H9 (cell line): ENCODE results near the gene VEGFB. TPM values are rescaled to one million over a fixed set of nuclear protein-coding genes. Genes with fewer than 3 reads are reported as not detected.
A peak's percentile ranks its signal among the peaks of the same experiment; 100 is the strongest.

Source experiments
- DNase-seq: peaks from one replicate; pipeline ENCODE4 v3.0.0-alpha.2; 2017
- H2AFZ ChIP-seq: one replicate; pipeline ENCODE4 v1.6.1; 2013; ENCODE audit warnings: mild to moderate bottlenecking, low read length, control low read depth, moderate library complexity
- H2AK5ac ChIP-seq: 2 replicates; pipeline ENCODE4 v1.6.1; 2013; ENCODE audit warnings: low read length, control low read depth, mixed read lengths; ENCODE audit not compliant: insufficient read length
- H2BK120ac ChIP-seq: one replicate; pipeline ENCODE4 v1.6.1; 2013; ENCODE audit warnings: low read depth, mild to moderate bottlenecking, low read length, control low read depth, inconsistent platforms; ENCODE audit not compliant: poor library complexity, severe bottlenecking
- H2BK12ac ChIP-seq: 2 replicates; pipeline ENCODE4 v1.6.1; 2013; ENCODE audit warnings: low read length, control low read depth, mixed read lengths, low read depth; ENCODE audit not compliant: insufficient read length
- H2BK15ac ChIP-seq: 2 replicates; pipeline ENCODE4 v1.6.1; 2013; ENCODE audit warnings: low read depth, low read length, control low read depth
- H2BK20ac ChIP-seq: one replicate; pipeline ENCODE4 v1.6.1; 2013; ENCODE audit warnings: low read depth, mild to moderate bottlenecking, low read length, control low read depth, inconsistent platforms; ENCODE audit not compliant: poor library complexity, severe bottlenecking
- H2BK5ac ChIP-seq: 2 replicates; pipeline ENCODE4 v1.6.1; 2013; ENCODE audit warnings: low read length, control low read depth, mixed read lengths; ENCODE audit not compliant: insufficient read length
- H3K14ac ChIP-seq: 2 replicates; pipeline ENCODE4 v1.6.1; 2013; ENCODE audit warnings: low read length, control low read depth; ENCODE audit not compliant: insufficient read depth
- H3K18ac ChIP-seq: 2 replicates; pipeline ENCODE4 v1.6.1; 2013; ENCODE audit warnings: low read depth, mild to moderate bottlenecking, mixed read lengths, low read length, control low read depth; ENCODE audit not compliant: insufficient read length
- H3K23ac ChIP-seq: 2 replicates; pipeline ENCODE4 v1.6.1; 2013; ENCODE audit warnings: low read length, control low read depth, mixed read lengths, low read depth; ENCODE audit not compliant: insufficient read length
- H3K23me2 ChIP-seq: 2 replicates; pipeline ENCODE4 v1.6.1; 2013; ENCODE audit warnings: low read depth, mild to moderate bottlenecking, mixed read lengths, low read length, control low read depth; ENCODE audit not compliant: insufficient read length, poor library complexity, severe bottlenecking
- H3K27ac ChIP-seq: 2 replicates; pipeline ENCODE4 v1.5.1; 2013; ENCODE audit warnings: low read length, control low read depth, mixed read lengths, low read depth; ENCODE audit not compliant: insufficient read length
- H3K27me3 ChIP-seq: 2 replicates; pipeline ENCODE4 v1.6.1; 2013; ENCODE audit warnings: low read length, control low read depth, inconsistent platforms; ENCODE audit not compliant: insufficient read depth
- H3K4ac ChIP-seq: 2 replicates; pipeline ENCODE4 v1.6.1; 2013; ENCODE audit warnings: low read depth, mild to moderate bottlenecking, control low read depth, inconsistent platforms, low read length, moderate library complexity
- H3K4me1 ChIP-seq: 2 replicates; pipeline ENCODE4 v1.6.1; 2013; ENCODE audit warnings: low read length, control low read depth, inconsistent platforms; ENCODE audit not compliant: insufficient read depth
- H3K4me2 ChIP-seq: 2 replicates; pipeline ENCODE4 v1.6.1; 2013; ENCODE audit warnings: low read length, control low read depth, mixed read lengths; ENCODE audit not compliant: insufficient read length, insufficient read depth
- H3K56ac ChIP-seq: 2 replicates; pipeline ENCODE4 v1.6.1; 2013; ENCODE audit warnings: low read depth, mild to moderate bottlenecking, mixed read lengths, low read length, control low read depth; ENCODE audit not compliant: insufficient read length
- H3K79me1 ChIP-seq: 2 replicates; pipeline ENCODE4 v1.6.1; 2013; ENCODE audit warnings: low read depth, mild to moderate bottlenecking, moderate library complexity, low read length, control low read depth, inconsistent platforms; ENCODE audit not compliant: insufficient read depth, poor library complexity, severe bottlenecking
- H3K79me2 ChIP-seq: 2 replicates; pipeline ENCODE4 v1.6.1; 2013; ENCODE audit warnings: low read length, control low read depth, inconsistent platforms; ENCODE audit not compliant: insufficient read depth
- H3K9ac ChIP-seq: 2 replicates; pipeline ENCODE4 v1.6.1; 2013; ENCODE audit warnings: low read length, control low read depth, mixed read lengths; ENCODE audit not compliant: insufficient read length; ENCODE audit errors: extremely low read depth
- H3K9me3 ChIP-seq: one replicate; pipeline ENCODE4 v1.6.1; 2013; ENCODE audit warnings: low read depth, low read length, inconsistent platforms; ENCODE audit not compliant: control insufficient read depth
- H3T11ph ChIP-seq: one replicate; pipeline ENCODE4 v1.6.1; 2013; ENCODE audit warnings: mild to moderate bottlenecking, low read length, control low read depth, inconsistent platforms
- H4K20me1 ChIP-seq: one replicate; pipeline ENCODE4 v1.6.1; 2013; ENCODE audit not compliant: control insufficient read depth, insufficient read length, insufficient read depth
- H4K5ac ChIP-seq: 2 replicates; pipeline ENCODE4 v1.6.1; 2013; ENCODE audit warnings: low read depth, mild to moderate bottlenecking, mixed read lengths, low read length, control low read depth; ENCODE audit not compliant: insufficient read length
- H4K8ac ChIP-seq: replicated peaks from 2 replicates; pipeline ENCODE4 v1.6.1; 2013; ENCODE audit warnings: low read length, control low read depth, mixed read lengths, low read depth; ENCODE audit not compliant: insufficient read length
- H4K91ac ChIP-seq: 2 replicates; pipeline ENCODE4 v1.6.1; 2013; ENCODE audit warnings: low read depth, mild to moderate bottlenecking, moderate library complexity, mixed read lengths, low read length, control low read depth; ENCODE audit not compliant: insufficient read length
- H3K27ac Mint-ChIP-seq, 3 experiments: 2 replicates in 2 of 3; 3 replicates in 1 of 3; pipeline ENCODE4 v1.8.0; 2020 to 2021; ENCODE audit warnings: mixed read lengths in 3 of 3, mild to moderate bottlenecking in 1 of 3, moderate library complexity in 1 of 3
- H3K27me3 Mint-ChIP-seq: 2 replicates; pipeline ENCODE4 v1.8.0; 2021; ENCODE audit warnings: low read depth, mild to moderate bottlenecking, moderate library complexity, mixed read lengths
- H3K36me3 Mint-ChIP-seq, 3 experiments: 2 replicates in 2 of 3; 3 replicates in 1 of 3; pipeline ENCODE4 v1.8.0; 2020 to 2021; ENCODE audit warnings: low read depth in 3 of 3, mixed read lengths in 3 of 3; ENCODE audit not compliant: insufficient read depth in 1 of 3
- H3K4me1 Mint-ChIP-seq, 2 experiments: 2 replicates each; pipeline ENCODE4 v1.8.0; 2020; ENCODE audit warnings: mixed read lengths in 2 of 2
- H3K4me3 Mint-ChIP-seq, 2 experiments: 2 replicates in 1 of 2; 3 replicates in 1 of 2; pipeline ENCODE4 v1.8.0; 2020 to 2021; ENCODE audit warnings: mild to moderate bottlenecking in 2 of 2, mixed read lengths in 2 of 2, moderate library complexity in 1 of 2
- H3K9me3 Mint-ChIP-seq, 2 experiments: 2 replicates in 1 of 2; 3 replicates in 1 of 2; pipeline ENCODE4 v1.8.0; 2020; ENCODE audit warnings: mild to moderate bottlenecking in 2 of 2, mixed read lengths in 2 of 2, moderate library complexity in 1 of 2
- WGBS: extraction: QIAGEN DNeasy Blood & Tissue Kit; methylation state at CpG from one replicate; pipeline ENCODE4 v1.1.7; 2013; ENCODE audit warnings: missing lambda C conversion rate, low lambda C conversion rate, mixed read lengths; ENCODE audit not compliant: insufficient read length; ENCODE audit errors: extremely low coverage; 5-methylcytosine and 5-hydroxymethylcytosine counted together
- total RNA-seq: library from RNA; stranded (reverse); gene quantifications from 2 replicates; pipeline ENCODE4 v1.2.1, GENCODE V29; 2021
- TF ChIP-seq, protein P1 (sequence below): fragments of 200-600 bp; sonication (generic); conservative IDR thresholded peaks from 3 replicates; pipeline ENCODE4 v1.8.0; 2021; ENCODE audit warnings: antibody characterized with exemption, mild to moderate bottlenecking

Gene VEGFB
- total RNA-seq, 1 experiment from 2014 or later = 57.7 TPM

DNA sequence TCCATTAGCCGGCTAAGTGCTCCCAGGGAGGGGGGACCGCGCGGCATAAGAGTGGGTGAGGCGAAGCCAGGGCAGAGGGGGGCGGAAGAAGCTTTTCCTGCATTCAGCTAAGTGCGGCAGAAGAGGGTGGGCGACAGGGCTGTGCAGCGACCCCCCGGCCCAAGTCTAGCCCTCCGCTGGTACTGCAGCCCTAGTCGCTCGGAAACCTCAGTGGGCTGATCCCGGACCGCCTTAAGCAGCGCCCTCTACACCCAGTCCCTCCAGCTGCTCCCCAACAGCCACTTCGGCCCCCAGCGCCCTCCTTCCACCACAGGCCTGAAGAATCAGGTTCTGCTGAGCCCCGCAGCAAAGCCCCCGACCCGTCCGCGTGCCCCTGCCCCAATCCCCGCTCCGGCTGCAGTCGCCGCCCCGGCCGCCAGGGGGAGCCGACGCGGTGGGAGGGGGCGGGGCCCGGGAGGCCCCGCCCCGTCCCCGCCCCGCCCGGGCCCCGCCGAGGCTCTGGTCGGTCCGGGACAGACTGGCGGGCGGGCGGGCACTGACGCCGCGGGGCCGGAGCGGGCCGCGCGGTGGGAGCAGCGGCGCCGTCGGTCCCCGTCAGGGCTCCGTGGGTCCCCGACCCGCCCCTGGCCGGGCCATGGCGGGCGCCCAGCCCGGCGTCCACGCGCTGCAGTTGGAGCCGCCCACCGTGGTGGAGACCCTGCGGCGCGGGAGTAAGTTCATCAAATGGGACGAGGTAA, 16.8 kb downstream of the VEGFB start, which contains the start of gene PLCB3:
TSS of gene PLCB3 (plus strand) at position 515 of the 737 bp plus-strand sequence. CDS start at position 635, 120 bp downstream.
- Histone ChIP-seq H3K27me3 (no peaks in the 10 kb centered on the region), H2BK120ac (no peak within 1 kb of the TSS), H2BK20ac (no peak within 1 kb of the TSS), H3K4me2 (peak within 1 kb of the TSS; percentile 76), H3K9ac (peak within 1 kb of the TSS; percentile 33), H4K8ac (no peak within 1 kb of the TSS), H3K4me1 (peaks cover 9% of the 10 kb centered on the region; the same call in 1 of the 2 replicates), H2BK5ac (no peak within 1 kb of the TSS), H3K27ac (no peak within 1 kb of the TSS), H3K18ac (peak within 1 kb of the TSS; percentile 93), H3K23me2 (peaks cover 21% of the 10 kb centered on the region), H3K14ac (peak within 1 kb of the TSS; percentile 85; the same call in 1 of the 2 replicates), H4K5ac (no peak within 1 kb of the TSS), H2AFZ (no peak within 1 kb of the TSS), H3K56ac (no peak within 1 kb of the TSS), H3T11ph (no peak within 1 kb of the TSS), H4K20me1 (no peaks in the 10 kb centered on the region), H3K79me1 (peaks cover 3% of the 10 kb centered on the region), H3K9me3 (no peaks in the 10 kb centered on the region), H3K23ac (no peak within 1 kb of the TSS), H4K91ac (no peak within 1 kb of the TSS), H2BK12ac (no peak within 1 kb of the TSS), H3K4ac (no peak within 1 kb of the TSS), H3K79me2 (peaks cover under 1% of the 10 kb centered on the region; the same call in 1 of the 2 replicates), H2BK15ac (no peak within 1 kb of the TSS), H2AK5ac (no peak within 1 kb of the TSS)
- Mint-ChIP-seq H3K36me3 (peaks cover 9 to 25% (median 19%) of the 10 kb centered on the region in 3 experiments; a peak in 6 of 7 replicates), H3K27me3 (no peaks in the 10 kb centered on the region), H3K4me1 (peaks cover 34 to 44% of the 10 kb centered on the region in 2 experiments), H3K27ac (peak within 1 kb of the TSS; percentile 86 to 97 (median 95)), H3K4me3 (peak within 1 kb of the TSS; percentile 85 to 98), H3K9me3 (no peaks in the 10 kb centered on the region; a peak in 1 of 5 replicates)
- no CpG with 5 or more reads among the region's 75 CpGs for WGBS
- peak; percentile 75 for DNase-seq
- TF ChIP-seq, protein P1, sequence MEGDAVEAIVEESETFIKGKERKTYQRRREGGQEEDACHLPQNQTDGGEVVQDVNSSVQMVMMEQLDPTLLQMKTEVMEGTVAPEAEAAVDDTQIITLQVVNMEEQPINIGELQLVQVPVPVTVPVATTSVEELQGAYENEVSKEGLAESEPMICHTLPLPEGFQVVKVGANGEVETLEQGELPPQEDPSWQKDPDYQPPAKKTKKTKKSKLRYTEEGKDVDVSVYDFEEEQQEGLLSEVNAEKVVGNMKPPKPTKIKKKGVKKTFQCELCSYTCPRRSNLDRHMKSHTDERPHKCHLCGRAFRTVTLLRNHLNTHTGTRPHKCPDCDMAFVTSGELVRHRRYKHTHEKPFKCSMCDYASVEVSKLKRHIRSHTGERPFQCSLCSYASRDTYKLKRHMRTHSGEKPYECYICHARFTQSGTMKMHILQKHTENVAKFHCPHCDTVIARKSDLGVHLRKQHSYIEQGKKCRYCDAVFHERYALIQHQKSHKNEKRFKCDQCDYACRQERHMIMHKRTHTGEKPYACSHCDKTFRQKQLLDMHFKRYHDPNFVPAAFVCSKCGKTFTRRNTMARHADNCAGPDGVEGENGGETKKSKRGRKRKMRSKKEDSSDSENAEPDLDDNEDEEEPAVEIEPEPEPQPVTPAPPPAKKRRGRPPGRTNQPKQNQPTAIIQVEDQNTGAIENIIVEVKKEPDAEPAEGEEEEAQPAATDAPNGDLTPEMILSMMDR = peak; percentile 78
